ENCODE data around the gene MAP3K19.
"Not testable (repeated sequence)": the region's sequence is repeated elsewhere in the genome, so short reads cannot be mapped to it uniquely, and the experiment has no call there.

Gene MAP3K19

DNA sequence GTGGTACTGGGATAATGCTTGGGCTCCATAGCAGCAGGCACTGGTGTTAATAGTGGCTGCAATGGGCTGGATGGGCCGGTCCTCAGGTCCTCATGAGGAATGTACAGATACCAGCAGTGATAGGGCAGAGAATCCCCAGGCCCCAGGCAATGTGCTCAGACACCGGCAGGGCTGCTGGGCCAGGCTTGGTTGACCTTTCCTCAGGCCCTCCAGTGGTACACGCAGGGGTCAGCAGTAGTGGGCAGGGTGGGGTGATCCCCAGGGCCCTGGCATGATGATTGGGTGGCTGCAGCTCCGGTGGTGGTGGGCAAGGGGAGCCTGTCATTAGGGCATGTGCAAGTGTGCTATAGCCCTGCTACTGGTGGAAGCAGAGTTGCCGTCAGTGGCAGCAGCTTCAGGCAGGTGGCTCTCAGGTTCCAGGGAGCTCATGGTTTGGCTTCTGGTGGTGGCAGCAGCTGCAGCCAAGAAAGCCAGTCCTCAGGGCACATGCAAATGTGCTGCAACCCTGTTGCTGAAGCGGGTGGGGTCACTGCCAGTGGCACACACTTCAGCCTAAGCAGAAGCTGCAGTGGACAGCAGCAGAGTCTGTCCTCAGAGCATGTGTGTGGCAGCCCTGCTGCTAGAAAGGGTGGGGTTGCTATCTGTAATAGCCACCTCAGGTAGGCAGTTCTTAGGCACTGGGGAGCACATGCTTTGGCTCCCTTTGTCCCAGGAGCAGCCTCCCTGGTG is 71.8 kb downstream of the MAP3K19 start:
- Histone ChIP-seq H3K4me1 (ENCODE audit: control insufficient read depth, insufficient read depth, low read length) (no peaks in the 10 kb centered on the region), H3K36me3 (ENCODE audit: control insufficient read depth, insufficient read depth, low read length) (no peaks in the 10 kb centered on the region), H3K9me3 (ENCODE audit: control insufficient read depth, low read length) (no peaks in the 10 kb centered on the region), H3K9ac (ENCODE audit: low read length) (no peak overlapping the region), H3K27me3 (ENCODE audit: control insufficient read depth, insufficient read depth, low read length) (no peaks in the 10 kb centered on the region), H3K4me3 (ENCODE audit: low read length) (no peak overlapping the region)

DNA sequence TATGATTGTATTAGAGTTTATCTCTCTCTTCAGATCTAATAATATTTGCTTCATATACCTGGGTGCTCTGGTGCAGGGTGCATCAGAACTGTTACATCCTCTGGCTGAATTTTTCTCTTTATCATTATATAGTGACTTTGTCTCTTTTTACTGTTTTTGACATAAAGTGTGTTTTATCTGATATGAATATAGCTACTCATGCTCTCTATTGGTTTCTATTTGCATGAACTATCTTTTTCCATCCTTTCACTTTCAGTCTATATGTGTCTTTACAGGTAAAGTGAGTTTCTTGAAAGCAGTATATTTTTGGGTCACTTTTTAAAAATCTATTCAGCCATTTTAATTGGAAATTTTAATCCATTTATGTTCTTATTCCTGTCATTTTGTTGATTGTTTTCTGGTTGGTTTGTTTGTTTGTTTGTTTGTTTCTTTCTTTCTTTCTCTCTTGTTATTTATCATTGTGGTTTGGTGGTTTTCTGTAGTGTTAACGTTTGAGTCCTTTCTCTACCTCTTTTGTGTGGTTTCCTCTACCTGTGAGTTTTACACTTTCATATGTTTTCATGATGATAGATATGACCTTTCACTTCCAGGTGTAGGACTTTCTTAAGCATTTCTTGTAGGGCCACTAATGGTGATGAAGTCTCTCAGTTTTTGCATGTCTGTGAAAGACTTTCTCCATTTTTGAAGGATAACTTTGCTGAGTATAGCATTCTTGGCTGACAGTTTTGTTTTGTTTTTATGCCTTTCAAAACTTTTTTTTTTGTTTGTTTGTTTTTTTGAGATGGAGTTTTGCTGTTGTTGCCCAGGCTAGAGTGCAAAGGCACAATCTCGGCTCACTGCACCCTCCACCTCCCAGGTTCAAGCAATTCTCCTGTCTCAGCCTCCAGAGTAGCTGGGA is 73.8 kb downstream of the MAP3K19 start:
- Histone ChIP-seq H3K27me3 (ENCODE audit: control insufficient read depth, insufficient read depth, low read length) (no peaks in the 10 kb centered on the region), H3K9me3 (ENCODE audit: control insufficient read depth, low read length) (no peaks in the 10 kb centered on the region), H3K9ac (ENCODE audit: low read length) (no peak overlapping the region), H3K36me3 (ENCODE audit: control insufficient read depth, insufficient read depth, low read length) (no peaks in the 10 kb centered on the region), H3K4me1 (ENCODE audit: control insufficient read depth, insufficient read depth, low read length) (no peaks in the 10 kb centered on the region), H3K4me3 (ENCODE audit: low read length) (no peak overlapping the region)

DNA sequence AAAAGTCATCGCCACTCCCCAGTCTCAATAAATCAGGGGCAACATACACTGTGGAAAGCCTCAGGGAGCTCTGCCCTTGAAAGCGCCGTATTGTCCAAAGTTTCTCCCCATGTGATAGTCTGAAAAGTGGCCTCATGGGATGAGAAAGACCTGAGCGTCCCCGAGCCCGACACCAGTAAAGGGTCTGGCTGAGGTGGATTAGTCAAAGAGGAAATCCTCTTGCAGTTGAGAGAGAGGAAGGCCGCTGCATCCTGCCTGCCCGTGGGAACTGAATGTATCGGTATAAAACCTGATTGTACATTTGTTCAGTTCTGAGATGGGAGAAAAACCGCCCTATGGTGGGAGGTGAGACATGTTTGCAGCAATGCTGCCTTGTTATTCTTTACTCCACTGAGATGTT is 80.1 kb downstream of the MAP3K19 start:
- H3K4me3 ChIP-seq (ENCODE audit: low read length); H3K36me3 ChIP-seq (ENCODE audit: control insufficient read depth, insufficient read depth, low read length); H3K4me1 ChIP-seq (ENCODE audit: control insufficient read depth, insufficient read depth, low read length); H3K9ac ChIP-seq (ENCODE audit: low read length); H3K27me3 ChIP-seq (ENCODE audit: control insufficient read depth, insufficient read depth, low read length); H3K9me3 ChIP-seq (ENCODE audit: control insufficient read depth, low read length): not testable (repeated sequence)

DNA sequence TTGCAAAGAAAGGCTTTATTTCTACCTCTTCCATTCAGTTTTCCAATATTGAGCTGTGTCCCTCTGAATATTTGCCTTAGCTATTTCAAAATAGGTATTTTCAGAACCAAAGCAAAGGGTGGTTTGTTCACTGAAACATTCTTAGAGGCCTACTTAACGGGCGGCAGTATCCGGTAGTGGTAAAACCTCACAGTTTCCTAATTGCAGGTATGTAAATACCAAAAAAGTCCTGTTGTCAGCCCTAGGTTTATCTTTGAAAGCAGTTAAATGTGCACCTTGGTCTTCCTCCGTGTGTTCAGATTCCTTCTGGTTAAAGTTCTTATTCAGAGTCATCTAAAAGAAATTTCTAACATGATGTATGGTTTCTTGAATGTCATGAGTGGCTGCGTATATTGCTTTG is 89.8 kb downstream of the MAP3K19 start:
- Histone ChIP-seq H3K4me3 (ENCODE audit: low read length) (no peak overlapping the region), H3K27me3 (ENCODE audit: control insufficient read depth, insufficient read depth, low read length) (no peaks in the 10 kb centered on the region), H3K36me3 (ENCODE audit: control insufficient read depth, insufficient read depth, low read length) (peaks cover 14% of the 10 kb centered on the region), H3K9me3 (ENCODE audit: control insufficient read depth, low read length) (no peaks in the 10 kb centered on the region), H3K4me1 (ENCODE audit: control insufficient read depth, insufficient read depth, low read length) (no peaks in the 10 kb centered on the region), H3K9ac (ENCODE audit: low read length) (no peak overlapping the region)

DNA sequence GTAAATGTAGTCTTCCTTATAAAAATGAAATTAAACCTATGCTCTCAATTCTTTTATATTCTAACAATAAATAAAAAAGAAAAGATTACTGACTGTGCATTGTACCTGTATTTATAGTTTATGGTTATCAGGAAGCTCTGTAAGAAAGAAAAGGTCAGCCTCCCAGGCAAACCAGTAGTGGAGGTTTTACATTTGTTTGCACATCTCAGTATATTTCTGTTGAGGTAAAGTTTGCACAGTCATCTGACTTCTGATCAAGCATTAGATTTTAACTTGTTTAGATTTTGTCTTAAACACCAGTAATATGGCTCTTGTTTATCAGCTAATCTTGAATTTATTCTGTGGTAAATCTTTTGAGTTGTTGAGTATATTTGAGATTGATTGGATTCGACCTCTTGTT is 91.5 kb downstream of the MAP3K19 start:
- Histone ChIP-seq H3K36me3 (ENCODE audit: control insufficient read depth, insufficient read depth, low read length) (peaks cover 14% of the 10 kb centered on the region), H3K9ac (ENCODE audit: low read length) (no peak overlapping the region), H3K4me3 (ENCODE audit: low read length) (no peak overlapping the region), H3K9me3 (ENCODE audit: control insufficient read depth, low read length) (no peaks in the 10 kb centered on the region), H3K27me3 (ENCODE audit: control insufficient read depth, insufficient read depth, low read length) (no peaks in the 10 kb centered on the region), H3K4me1 (ENCODE audit: control insufficient read depth, insufficient read depth, low read length) (no peaks in the 10 kb centered on the region)

DNA sequence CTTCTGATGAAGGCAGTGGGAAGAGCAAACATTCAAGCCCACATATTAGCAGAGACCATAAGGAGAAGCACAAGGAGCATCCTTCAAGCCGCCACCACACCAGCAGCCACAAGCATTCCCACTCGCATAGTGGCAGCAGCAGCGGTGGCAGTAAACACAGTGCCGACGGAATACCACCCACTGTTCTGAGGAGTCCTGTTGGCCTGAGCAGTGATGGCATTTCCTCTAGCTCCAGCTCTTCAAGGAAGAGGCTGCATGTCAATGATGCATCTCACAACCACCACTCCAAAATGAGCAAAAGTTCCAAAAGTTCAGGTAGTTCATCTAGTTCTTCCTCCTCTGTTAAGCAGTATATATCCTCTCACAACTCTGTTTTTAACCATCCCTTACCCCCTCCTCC is 93.2 kb downstream of the MAP3K19 start:
- Histone ChIP-seq H3K9me3 (ENCODE audit: control insufficient read depth, low read length) (no peaks in the 10 kb centered on the region), H3K4me3 (ENCODE audit: low read length) (no peak overlapping the region), H3K9ac (ENCODE audit: low read length) (no peak overlapping the region), H3K27me3 (ENCODE audit: control insufficient read depth, insufficient read depth, low read length) (no peaks in the 10 kb centered on the region), H3K4me1 (ENCODE audit: control insufficient read depth, insufficient read depth, low read length) (peaks cover 5% of the 10 kb centered on the region), H3K36me3 (ENCODE audit: control insufficient read depth, insufficient read depth, low read length) (peaks cover 14% of the 10 kb centered on the region)

DNA sequence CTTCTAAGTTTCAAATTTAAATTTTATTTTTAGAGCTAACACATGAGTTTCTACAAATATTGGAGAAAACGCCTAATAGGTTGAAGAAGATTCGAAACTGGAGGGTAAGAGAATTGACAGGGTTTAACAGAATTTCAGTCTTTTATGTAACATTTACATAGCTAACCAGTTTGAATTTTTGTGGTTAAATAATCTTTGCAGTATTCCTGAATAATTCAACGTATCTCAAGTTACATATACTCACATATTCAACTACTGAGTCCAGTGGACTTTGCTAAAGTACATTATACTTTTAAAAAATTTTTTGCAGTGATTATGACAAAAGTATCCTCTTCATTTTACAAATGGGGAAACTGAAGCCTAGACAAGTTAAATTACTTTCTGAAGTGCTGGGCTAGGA is 94.6 kb downstream of the MAP3K19 start:
- Histone ChIP-seq H3K4me3 (ENCODE audit: low read length) (no peak overlapping the region), H3K4me1 (ENCODE audit: control insufficient read depth, insufficient read depth, low read length) (peaks cover 8% of the 10 kb centered on the region), H3K27me3 (ENCODE audit: control insufficient read depth, insufficient read depth, low read length) (no peaks in the 10 kb centered on the region), H3K9me3 (ENCODE audit: control insufficient read depth, low read length) (no peaks in the 10 kb centered on the region), H3K9ac (ENCODE audit: low read length) (no peak overlapping the region), H3K36me3 (ENCODE audit: control insufficient read depth, insufficient read depth, low read length) (peaks cover 13% of the 10 kb centered on the region)

DNA sequence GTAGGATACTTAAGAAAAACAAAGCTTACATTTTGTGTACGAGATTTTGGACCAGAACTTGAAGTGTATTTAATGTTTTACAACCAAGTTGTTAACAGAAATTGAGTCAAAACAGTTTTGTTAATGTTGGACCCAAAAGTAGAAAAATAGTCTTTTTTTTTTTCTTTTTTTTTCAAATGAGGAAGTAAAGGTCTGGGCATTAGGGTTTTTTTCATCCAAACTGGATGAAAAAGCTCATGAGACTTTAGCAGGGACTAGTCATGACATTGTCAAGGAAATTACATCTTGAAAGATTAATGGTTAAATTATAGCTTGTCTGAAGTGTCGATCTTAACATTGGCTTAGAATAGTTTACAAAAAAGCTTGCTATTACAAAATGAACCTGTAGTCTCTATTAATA is 96.4 kb downstream of the MAP3K19 start:
- H3K9me3 ChIP-seq (ENCODE audit: control insufficient read depth, low read length) = no peaks in the 10 kb centered on the region
- peaks cover 10% of the 10 kb centered on the region for H3K36me3 ChIP-seq (ENCODE audit: control insufficient read depth, insufficient read depth, low read length)
- peaks cover 8% of the 10 kb centered on the region for H3K4me1 ChIP-seq (ENCODE audit: control insufficient read depth, insufficient read depth, low read length)
- no peak overlapping the region for H3K9ac ChIP-seq (ENCODE audit: low read length)
- H3K4me3 ChIP-seq (ENCODE audit: low read length) = no peak overlapping the region
- H3K27me3 ChIP-seq (ENCODE audit: control insufficient read depth, insufficient read depth, low read length) = no peaks in the 10 kb centered on the region

DNA sequence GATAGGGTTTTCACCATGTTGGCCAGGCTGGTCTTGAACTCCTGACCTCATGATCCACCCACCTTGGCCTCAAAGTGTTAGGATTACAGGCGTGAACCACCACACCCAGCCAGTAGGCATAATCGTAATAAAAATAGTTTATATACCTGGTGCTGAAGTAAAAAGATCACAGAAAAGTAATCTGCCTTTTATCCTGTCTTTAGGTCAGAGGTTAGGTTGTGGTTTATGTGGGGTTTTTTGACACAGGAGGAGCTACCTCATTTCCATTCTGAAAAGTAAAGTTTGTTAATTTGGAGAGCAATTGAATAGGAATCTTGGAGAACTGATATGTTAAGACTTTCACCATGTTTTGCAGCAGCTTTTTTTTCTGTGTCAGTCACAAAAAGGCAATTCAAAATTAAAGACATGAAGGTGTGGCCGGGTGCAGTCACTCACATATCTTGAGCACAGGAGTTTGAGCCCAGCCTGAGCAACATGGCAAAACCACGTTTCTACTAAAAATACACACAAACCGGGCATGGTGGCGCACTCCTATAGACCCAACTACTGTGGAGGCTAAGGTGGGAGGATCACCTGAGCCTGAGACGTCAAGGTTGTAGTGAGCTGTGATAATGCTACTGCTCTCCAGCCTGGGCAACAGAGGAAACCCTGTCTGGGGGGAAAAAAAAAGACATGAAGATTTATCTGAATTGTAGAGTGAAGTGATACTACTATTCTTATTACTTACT is 97.1 kb downstream of the MAP3K19 start:
- H3K9ac ChIP-seq (ENCODE audit: low read length) = no peak overlapping the region
- no peaks in the 10 kb centered on the region for H3K9me3 ChIP-seq (ENCODE audit: control insufficient read depth, low read length)
- H3K27me3 ChIP-seq (ENCODE audit: control insufficient read depth, insufficient read depth, low read length) = no peaks in the 10 kb centered on the region
- H3K36me3 ChIP-seq (ENCODE audit: control insufficient read depth, insufficient read depth, low read length) = peaks cover 10% of the 10 kb centered on the region
- H3K4me1 ChIP-seq (ENCODE audit: control insufficient read depth, insufficient read depth, low read length) = peaks cover 8% of the 10 kb centered on the region
- H3K4me3 ChIP-seq (ENCODE audit: low read length) = no peak overlapping the region

DNA sequence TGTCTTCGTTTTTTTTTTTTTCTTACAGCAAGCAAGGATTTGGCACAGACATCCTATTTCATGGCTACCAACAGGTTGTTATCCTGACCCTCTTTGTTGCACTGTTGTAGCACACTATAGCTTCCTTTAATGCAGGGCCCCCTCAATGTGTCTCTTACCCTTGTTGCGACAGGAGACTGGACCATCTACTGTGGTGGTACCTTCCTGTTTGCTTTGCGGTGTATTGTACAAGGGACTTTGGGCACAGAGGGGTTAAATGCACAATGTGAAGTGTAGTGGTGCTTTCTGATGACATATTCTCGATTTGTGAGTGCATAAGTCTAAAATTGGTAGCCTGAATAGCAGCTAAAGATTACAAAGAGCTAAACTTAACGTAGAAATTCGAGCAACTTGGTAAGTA is 101.2 kb downstream of the MAP3K19 start:
- Histone ChIP-seq H3K9ac (ENCODE audit: low read length) (no peak overlapping the region), H3K27me3 (ENCODE audit: control insufficient read depth, insufficient read depth, low read length) (no peaks in the 10 kb centered on the region), H3K4me1 (ENCODE audit: control insufficient read depth, insufficient read depth, low read length) (peaks cover 8% of the 10 kb centered on the region), H3K9me3 (ENCODE audit: control insufficient read depth, low read length) (no peaks in the 10 kb centered on the region), H3K36me3 (ENCODE audit: control insufficient read depth, insufficient read depth, low read length) (peaks cover 3% of the 10 kb centered on the region), H3K4me3 (ENCODE audit: low read length) (no peak overlapping the region)

DNA sequence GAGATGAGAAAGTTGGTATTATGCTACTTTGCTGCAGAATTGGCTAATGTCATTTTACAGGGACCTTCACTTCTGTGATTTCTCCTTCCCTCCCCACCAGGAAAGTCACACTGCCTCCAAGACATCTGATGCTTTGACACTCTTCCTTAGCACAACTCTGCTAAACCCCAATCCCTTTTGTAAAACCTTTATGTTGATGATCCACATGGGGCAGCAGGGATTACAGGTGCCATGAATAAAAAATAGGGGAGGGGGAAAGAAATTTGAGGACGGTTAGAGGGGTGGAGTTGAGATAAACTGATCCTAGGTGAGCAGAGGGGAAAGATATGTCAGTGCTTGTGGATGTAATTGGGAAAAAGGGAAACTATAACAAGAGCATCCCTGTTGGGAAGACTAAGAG is 102.3 kb downstream of the MAP3K19 start:
- Histone ChIP-seq H3K9me3 (ENCODE audit: control insufficient read depth, low read length) (no peaks in the 10 kb centered on the region), H3K36me3 (ENCODE audit: control insufficient read depth, insufficient read depth, low read length) (peaks cover 6% of the 10 kb centered on the region), H3K27me3 (ENCODE audit: control insufficient read depth, insufficient read depth, low read length) (no peaks in the 10 kb centered on the region), H3K9ac (ENCODE audit: low read length) (no peak overlapping the region), H3K4me1 (ENCODE audit: control insufficient read depth, insufficient read depth, low read length) (peaks cover 8% of the 10 kb centered on the region), H3K4me3 (ENCODE audit: low read length) (no peak overlapping the region)

DNA sequence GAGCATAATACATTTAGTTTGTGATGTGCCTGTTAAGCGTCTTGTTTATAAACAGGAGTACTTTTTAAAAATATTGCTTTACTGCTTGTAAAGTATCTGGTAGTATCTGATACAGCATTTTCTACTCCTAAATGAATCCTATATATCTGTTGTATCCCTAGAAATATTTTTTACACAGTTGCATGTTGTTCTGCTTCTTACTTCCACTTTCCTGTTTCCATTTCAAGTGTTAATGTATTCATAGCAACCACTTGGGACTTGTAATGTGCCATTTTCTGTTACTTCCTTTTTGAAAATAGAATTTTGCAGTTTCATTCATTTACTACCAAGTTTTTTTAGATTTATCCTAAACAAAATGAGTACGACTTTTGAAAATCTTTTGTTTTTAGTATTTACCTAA is 103.7 kb downstream of the MAP3K19 start:
- peaks cover 3% of the 10 kb centered on the region for H3K4me1 ChIP-seq (ENCODE audit: control insufficient read depth, insufficient read depth, low read length)
- no peaks in the 10 kb centered on the region for H3K9me3 ChIP-seq (ENCODE audit: control insufficient read depth, low read length)
- no peaks in the 10 kb centered on the region for H3K27me3 ChIP-seq (ENCODE audit: control insufficient read depth, insufficient read depth, low read length)
- H3K9ac ChIP-seq (ENCODE audit: low read length) = no peak overlapping the region
- no peak overlapping the region for H3K4me3 ChIP-seq (ENCODE audit: low read length)
- peaks cover 6% of the 10 kb centered on the region for H3K36me3 ChIP-seq (ENCODE audit: control insufficient read depth, insufficient read depth, low read length)

Data from mucosa of stomach (tissue), 1 donor.